ENCODE results near the gene KIF16B.
A peak's percentile ranks its signal among the peaks of the same experiment; 100 is the strongest.
"Not testable (repeated sequence)": the region's sequence is repeated elsewhere in the genome, so short reads cannot be mapped to it uniquely, and the experiment has no call there.

Gene KIF16B

DNA sequence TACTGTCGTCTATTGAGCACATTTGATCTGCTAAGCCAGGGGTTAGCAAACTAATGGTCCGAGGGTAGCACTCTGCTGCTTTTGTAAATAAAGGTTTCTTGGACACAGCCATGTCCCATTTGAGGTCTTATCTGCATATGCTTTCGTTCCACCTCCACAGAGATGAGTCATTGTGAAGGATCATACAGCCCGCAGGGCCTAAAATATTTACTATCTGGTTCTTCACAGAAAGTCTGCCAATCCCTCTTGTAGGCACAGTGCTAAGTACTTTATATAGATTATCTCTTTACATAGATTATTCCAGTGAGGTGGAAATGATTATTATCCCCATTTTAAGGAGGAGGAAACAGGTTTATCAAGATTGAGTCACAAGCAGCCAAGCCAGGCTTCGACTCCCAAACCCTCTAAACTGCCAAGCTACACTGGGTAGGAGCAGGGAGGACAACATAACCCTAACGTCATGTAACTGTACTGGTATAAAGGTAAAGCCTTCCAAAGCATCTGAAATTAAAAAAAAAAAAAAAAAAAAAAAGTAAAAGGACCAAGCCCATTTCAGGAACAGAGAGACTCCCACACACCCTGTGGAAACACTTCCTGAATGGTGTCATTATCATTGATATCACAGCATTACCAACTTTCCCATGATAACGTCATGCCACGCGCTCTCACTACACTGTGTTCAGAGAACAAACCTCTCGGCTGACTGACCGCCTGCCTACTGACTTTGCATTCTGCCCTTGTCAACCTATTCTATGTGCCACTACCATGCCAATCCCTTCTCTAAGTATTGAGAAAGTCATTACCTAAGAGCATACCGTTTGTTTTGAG is 101.0 kb downstream of the KIF16B start:
- DNase-seq = peak; percentile 17

DNA sequence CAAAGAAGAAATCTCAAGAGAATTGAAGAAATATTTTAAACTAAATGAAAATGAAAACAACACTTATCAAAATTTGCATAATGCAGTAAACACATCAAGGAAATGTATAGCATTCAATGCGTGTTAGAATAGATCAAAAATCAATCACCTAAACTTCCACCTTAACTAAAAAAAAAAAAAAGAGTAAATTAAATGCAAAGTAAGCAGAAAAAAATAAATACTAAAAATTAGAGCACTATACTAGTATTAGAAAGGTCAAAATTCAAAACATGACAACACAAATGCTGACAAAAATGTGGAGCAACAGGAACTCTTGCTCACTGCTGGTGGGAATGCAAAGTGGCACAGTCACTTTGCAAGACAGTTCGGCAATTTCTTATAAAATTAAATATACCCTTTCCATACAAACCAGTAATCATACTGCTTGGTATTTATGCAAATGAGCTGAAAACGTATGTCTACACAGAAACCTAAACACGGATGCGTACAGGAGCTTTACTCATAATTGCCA is 103.8 kb downstream of the KIF16B start:
- DNase-seq = no peak

GRCh38 chr20:16462711-16463110 is 110.5 kb downstream of the KIF16B start:
- no peak for DNase-seq

DNA sequence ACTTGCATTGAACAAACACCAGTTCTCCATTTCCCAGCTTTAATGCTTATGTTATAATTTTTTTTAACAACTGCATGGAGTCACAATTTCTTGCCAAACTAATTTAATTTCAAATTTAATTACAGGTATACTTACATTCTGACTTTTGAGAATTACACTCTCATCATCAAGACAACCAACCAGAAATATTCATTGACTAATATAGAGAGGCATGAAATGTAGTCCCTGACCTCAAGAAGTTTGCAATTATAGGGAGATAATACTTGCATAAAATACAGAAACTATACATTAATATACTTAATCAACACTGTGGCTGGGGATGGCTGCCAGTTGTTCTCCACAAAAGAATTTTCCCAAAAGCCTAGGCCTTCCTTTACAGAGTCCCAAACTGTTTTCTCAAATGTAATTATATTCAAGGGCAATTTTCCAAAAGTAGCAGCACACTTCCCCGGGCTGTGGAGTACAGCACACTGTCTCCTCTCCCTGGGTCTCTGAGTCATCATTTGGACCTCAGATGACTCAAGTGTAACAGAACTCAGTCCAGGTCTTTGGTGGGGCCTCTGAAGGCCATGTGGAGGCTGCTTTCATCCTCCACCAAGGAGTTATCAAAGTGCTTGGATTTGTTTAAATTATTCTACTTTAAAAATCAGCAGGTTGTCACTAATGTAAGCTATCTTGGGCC is 114.1 kb downstream of the KIF16B start:
- DNase-seq = no peak

- no peak for DNase-seq
These were observed 115.7 kb downstream of the KIF16B start for GRCh38 chr20:16457514-16457913.

DNA sequence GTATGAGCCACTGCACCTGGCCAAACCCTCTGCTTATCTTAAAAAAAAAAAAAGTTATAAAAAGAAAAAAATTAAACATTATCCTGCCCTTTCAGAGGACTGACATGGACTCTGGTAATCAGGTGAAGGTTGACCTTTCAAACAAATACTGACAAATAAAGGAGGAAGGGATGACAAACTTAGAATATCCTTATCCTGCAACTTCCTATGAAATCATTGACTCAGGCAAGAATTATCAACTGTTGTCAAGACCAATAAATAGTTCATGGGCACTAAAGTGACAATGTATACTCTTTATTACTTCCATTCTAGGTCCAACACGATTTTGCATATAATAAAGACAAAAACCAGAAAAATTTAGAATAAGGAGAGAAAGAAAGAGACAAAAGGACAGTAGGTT is 117.9 kb downstream of the KIF16B start:
- no peak for DNase-seq

- DNase-seq = no peak
These were observed 121.3 kb downstream of the KIF16B start for GRCh38 chr20:16451982-16452381.

DNA sequence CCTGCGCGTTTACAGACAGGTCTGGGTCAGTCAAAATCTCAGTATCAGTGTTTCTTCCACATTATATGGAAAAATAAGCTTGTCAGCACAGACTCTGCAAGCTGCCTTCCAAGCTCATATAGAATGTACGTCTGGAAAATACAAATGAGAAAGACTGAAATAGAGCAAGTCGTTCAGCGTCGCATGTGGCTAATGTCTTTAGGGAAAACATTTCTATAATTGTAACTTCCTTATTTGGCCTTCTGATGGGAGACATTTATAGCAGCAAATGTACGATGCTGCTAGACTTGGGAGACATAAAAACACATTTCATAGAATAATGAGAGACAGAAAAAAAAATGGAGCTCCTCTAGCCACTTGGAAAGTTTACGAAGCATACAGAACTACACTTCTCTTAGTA is 122.2 kb downstream of the KIF16B start:
- DNase-seq = no peak

- DNase-seq = peak; percentile 4
These were observed 126.3 kb downstream of the KIF16B start for GRCh38 chr20:16446991-16447390.

GRCh38 chr20:16446246-16446645 is 127.0 kb downstream of the KIF16B start:
- DNase-seq = no peak

DNA sequence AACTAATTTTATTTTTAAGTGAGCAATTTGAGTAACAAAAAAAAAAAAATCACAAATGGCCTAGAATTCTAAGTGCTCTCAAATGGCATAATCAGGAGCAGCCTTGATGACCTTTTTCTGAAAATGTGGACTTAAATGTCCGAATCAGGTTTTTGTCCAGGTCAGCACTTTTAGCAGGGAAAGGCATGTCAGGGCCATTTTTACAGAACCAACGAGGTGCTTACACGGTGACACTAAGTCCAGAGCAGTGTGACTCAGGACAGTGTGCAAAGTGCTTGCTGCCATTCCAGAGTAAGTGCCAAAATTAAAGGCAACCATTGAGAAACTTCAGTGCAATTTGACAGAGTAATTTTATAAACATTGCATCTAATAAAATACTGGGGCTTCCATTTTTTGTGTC is 127.8 kb downstream of the KIF16B start:
- DNase-seq = no peak

DNA sequence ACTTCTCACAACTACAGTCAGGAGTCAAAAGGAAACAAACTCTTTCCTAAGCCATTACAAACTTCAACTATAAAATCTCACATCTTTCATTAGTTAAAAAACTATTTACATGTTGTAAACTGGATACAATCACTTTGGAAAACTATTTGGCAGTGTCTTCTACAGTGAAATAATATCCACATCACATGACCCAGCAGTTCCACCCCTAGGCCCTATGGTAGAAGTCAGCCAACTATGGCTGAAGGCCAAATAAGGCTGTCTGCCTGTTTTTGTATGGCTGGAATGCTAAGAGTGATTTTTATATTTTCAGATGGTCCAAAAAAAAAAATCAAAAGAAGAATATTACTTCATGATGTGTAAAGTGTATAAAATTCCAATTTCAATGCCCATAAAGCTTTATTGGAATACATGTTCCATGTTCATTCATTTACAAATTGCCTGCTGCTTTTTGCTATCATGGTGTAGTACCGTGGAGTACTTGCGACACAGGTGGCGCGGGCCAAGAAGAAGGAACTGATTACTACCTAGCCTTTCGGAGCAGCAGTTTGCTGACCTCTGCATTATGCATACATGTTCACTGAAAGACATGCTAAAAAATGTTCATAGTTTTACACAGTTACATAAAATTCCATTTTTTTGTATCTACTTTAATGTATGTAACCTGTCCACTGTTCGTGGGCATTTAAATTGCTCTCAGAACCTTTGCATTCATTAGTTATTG is 129.0 kb downstream of the KIF16B start:
- no peak for DNase-seq

GRCh38 chr20:16441546-16442164 is 131.6 kb downstream of the KIF16B start:
- no peak for DNase-seq

DNA sequence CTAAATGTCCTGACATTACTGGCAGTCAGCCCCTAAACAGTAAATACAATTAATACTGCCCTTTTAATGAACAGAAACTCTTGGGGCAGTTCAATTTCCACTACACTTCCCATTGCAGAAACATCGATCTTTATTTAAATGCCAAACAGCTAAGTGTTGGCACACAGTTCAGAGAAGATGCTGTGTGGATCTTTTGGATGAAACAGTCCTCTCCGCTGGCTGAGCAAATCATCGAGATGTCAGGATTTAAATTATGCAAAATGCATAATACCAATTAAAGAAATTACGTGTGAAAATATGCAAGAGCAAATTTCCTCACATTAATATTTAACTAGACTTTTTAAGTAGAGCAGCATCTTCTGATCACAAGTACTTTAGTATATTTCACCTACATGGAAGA is 132.6 kb downstream of the KIF16B start:
- no peak for DNase-seq

DNA sequence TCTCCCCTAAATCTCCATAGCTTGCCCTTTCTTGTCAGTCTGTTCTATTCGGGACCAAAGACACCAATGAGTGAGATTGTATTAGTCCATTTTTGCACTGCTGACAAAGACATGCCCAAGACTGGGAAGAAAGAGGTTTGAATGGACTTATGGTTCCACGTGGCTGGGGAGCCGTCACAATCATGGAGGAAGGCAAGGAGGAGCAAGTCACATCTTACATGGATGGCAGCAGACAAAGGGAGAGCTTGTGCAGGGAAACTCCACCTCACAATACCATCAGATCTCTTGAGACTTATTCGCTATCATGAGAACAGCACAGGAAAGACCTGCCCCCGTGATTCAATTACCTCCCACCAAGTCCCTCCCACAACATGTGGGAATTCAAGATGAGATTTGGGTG is 133.7 kb downstream of the KIF16B start:
- DNase-seq = not testable (repeated sequence)

- no peak for DNase-seq
These were observed 135.1 kb downstream of the KIF16B start for GRCh38 chr20:16438100-16438499.

DNA sequence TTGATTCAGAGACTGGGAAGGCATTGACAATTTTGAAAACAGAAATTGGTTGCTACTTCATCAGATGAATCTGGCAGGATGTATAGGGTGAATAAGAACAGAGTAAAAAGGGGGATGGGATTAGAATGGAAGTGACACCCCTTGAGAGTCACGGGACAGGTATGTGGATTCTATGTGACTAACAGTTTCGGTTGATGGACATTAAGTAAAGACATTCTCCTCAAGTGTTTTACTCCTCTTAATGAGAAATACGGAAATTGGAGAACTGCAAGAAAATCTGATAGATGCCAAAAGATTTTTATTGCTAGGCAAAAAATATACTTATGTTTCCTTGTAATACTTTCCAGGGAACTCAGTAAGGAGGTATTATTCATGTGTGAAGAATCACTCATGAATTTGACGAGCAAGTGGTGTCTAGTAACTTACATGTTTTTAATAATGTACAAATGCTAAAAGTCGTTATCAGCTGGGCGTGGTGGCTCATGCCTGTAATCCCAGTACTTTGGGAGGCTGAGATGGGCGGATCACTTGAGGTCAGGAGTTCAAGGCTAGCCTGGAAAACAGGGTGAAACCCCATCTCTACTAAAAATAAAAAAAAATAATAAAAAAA is 135.8 kb downstream of the KIF16B start:
- no peak for DNase-seq

DNA sequence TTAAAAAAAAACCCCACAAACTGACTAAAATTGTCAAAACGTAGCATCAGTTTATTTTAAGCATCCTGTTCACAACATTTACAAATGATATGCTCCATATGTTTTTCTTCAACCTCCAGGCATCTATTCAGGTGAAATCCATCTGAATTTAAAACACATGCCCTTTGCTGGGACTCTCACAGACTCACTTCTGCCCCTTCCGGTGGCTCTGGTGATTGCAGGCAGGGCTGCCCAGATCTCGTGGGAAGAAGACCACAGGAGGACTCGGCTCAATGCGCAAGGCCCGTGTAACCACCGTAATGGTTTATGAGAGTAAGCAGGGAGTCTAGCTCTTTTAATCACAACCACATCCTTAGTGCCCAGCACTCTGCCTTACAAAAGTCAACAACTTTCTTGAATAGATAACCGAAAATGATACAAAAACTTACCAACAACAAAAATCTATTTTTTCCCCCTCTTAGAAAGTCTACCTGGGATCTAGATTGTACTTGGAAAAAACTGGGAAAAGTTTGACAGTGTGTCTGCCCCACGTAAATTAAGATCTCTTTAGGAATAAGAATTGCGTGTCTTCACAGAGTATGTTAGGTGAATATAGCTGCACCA is 139.1 kb downstream of the KIF16B start:
- DNase-seq = peak; percentile 65

GRCh38 chr20:16433293-16433580 is 140.0 kb downstream of the KIF16B start:
- DNase-seq = no peak

GRCh38 chr20:16432466-16433292 is 140.6 kb downstream of the KIF16B start:
- no peak for DNase-seq

DNA sequence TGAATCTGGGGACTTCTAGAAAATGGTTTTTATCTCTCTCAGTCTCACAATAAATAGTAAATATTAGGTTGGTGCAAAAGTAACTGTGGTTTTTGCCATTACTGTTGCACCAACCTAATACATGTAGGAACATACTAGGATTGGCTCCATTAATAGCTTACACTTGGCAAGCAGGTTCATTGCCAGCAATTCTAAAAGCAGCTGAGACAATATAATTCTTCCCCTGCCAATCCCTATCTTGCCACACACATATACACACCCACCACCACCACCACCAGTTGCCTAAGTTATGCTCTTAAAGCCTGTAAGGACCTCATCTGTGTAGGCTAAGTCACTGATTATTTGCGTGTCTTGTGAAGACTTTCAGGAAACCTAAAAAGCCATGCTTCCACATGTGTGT is 145.1 kb downstream of the KIF16B start:
- DNase-seq = no peak

DNA sequence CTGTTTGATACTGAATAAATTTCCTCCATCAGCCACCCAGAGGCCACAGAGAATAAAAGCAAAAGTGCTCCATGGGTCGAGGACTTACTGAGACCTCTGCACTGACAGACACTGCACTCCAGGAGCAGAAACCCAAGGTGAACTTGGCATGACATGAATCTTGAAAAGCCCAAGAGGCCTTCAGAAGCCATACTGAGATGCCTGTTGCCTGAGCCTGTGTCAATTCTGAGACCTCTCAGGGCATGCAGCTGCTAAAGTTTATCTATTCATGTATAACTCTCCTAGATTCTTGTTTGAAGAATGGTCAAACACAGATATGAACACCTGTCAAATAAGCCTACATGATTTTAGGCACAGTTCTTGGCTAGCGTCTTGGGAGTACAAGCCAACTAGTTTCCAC is 145.7 kb downstream of the KIF16B start:
- DNase-seq = no peak

Data from hematopoietic multipotent progenitor cell treated with erythropoietin and hydrocortisone succinate and interleukin-3 and kit ligand, for 4 days (in vitro differentiated cells).